IPS-18c (cell line): ENCODE results near the gene KRTAP10-7.
"Not testable (repeated sequence)": the region's sequence is repeated elsewhere in the genome, so short reads cannot be mapped to it uniquely, and the experiment has no call there.

Experiments used
- H3K4me3 ChIP-seq: 2 replicates; pipeline ENCODE4 v1.7.0; 2013; ENCODE audit warnings: low read depth, mild to moderate bottlenecking, low read length, moderate library complexity; ENCODE audit not compliant: insufficient read depth
- H3K9me3 ChIP-seq: one replicate; pipeline ENCODE4 v1.6.1; 2013; ENCODE audit warnings: mild to moderate bottlenecking, low read length, moderate library complexity; ENCODE audit not compliant: control insufficient read depth, insufficient read depth

Gene KRTAP10-7

GRCh38 chr21:44568667-44569556, 31.5 kb upstream of the KRTAP10-7 start:
- Histone ChIP-seq H3K9me3 (no peaks in the 10 kb centered on the region), H3K4me3 (no peak overlapping the region; the same call in 1 of the 2 replicates)

GRCh38 chr21:44569861-44570517, 30.4 kb upstream of the KRTAP10-7 start:
- Histone ChIP-seq H3K9me3 (no peaks in the 10 kb centered on the region), H3K4me3 (no peak overlapping the region)

GRCh38 chr21:44571296-44571695, 29.1 kb upstream of the KRTAP10-7 start:
- Histone ChIP-seq H3K4me3 (no peak overlapping the region), H3K9me3 (no peaks in the 10 kb centered on the region)

- Histone ChIP-seq H3K4me3 (no peak overlapping the region), H3K9me3 (no peaks in the 10 kb centered on the region)
Measured at GRCh38 chr21:44571844-44572782, 28.3 kb upstream of the KRTAP10-7 start.

GRCh38 chr21:44572959-44573583, 27.3 kb upstream of the KRTAP10-7 start:
- Histone ChIP-seq H3K4me3 (no peak overlapping the region), H3K9me3 (peaks cover 3% of the 10 kb centered on the region)

GRCh38 chr21:44573630-44574456, 26.6 kb upstream of the KRTAP10-7 start, which contains the start of gene KRTAP10-4:
KRTAP10-4 (plus strand) TSS chr21:44573729; CDS start chr21:44573759, 30 bp downstream.
- H3K9me3 ChIP-seq, H3K4me3 ChIP-seq: not testable (repeated sequence)

GRCh38 chr21:44574457-44575306, 25.7 kb upstream of the KRTAP10-7 start:
- H3K9me3 ChIP-seq: peaks cover 5% of the 10 kb centered on the region
- no peak overlapping the region for H3K4me3 ChIP-seq

GRCh38 chr21:44575307-44576024, 24.9 kb upstream of the KRTAP10-7 start:
- no peak overlapping the region for H3K4me3 ChIP-seq
- peaks cover 5% of the 10 kb centered on the region for H3K9me3 ChIP-seq

GRCh38 chr21:44576025-44576420, 24.4 kb upstream of the KRTAP10-7 start:
- Histone ChIP-seq H3K9me3 (peaks cover 5% of the 10 kb centered on the region), H3K4me3 (no peak overlapping the region)

GRCh38 chr21:44578371-44579055, 21.9 kb upstream of the KRTAP10-7 start:
- no peak overlapping the region for H3K4me3 ChIP-seq
- H3K9me3 ChIP-seq: peaks cover 5% of the 10 kb centered on the region

GRCh38 chr21:44579056-44579832, 21.2 kb upstream of the KRTAP10-7 start:
- Histone ChIP-seq H3K9me3 (peaks cover 5% of the 10 kb centered on the region), H3K4me3 (no peak overlapping the region)

- no peak overlapping the region for H3K4me3 ChIP-seq
- peaks cover 5% of the 10 kb centered on the region for H3K9me3 ChIP-seq
Measured at GRCh38 chr21:44579833-44580144, 20.6 kb upstream of the KRTAP10-7 start.

- H3K4me3 ChIP-seq, H3K9me3 ChIP-seq: not testable (repeated sequence)
Measured at GRCh38 chr21:44580231-44580821, 20.1 kb upstream of the KRTAP10-7 start, which contains the start of gene KRTAP10-5. KRTAP10-5 (minus strand) TSS chr21:44580604; CDS start chr21:44580578, 26 bp downstream.
